Urinary bladder (tissue), 4 donors: ENCODE measurements around the gene FSTL4. TPM values are rescaled to one million over a fixed set of nuclear protein-coding genes. Genes with fewer than 3 reads are reported as not detected.

Experiments used
- DNase-seq: peaks from one replicate; pipeline ENCODE4 v3.0.0-alpha.2; 2015; ENCODE audit errors: extremely low spot score
- H3K27ac ChIP-seq: one replicate; pipeline ENCODE4 v1.5.1; 2013; ENCODE audit warnings: low read depth, mild to moderate bottlenecking, moderate library complexity
- H3K36me3 ChIP-seq: one replicate; pipeline ENCODE4 v1.6.1; 2013; ENCODE audit warnings: mild to moderate bottlenecking, moderate library complexity; ENCODE audit not compliant: insufficient read depth
- H3K4me1 ChIP-seq: one replicate; pipeline ENCODE4 v1.6.1; 2013; ENCODE audit warnings: mild to moderate bottlenecking, moderate library complexity; ENCODE audit not compliant: insufficient read depth
- H3K4me3 ChIP-seq: one replicate; pipeline ENCODE4 v1.5.1; 2013; ENCODE audit warnings: low read depth, low read length
- WGBS: extraction: QIAGEN DNeasy Blood & Tissue Kit; methylation state at CpG from one replicate; pipeline ENCODE4 v1.1.7; 2013; 5-methylcytosine and 5-hydroxymethylcytosine counted together
- polyA plus RNA-seq: library from polyadenylated mRNA; stranded (reverse); fragments of 200-250 nt; gene quantifications from one replicate; pipeline ENCODE4 v1.2.3, GENCODE V29; 2013
- total RNA-seq: library from RNA; depleted of rRNA; stranded (reverse); fragments of >200 nt; gene quantifications from one replicate; pipeline ENCODE4 v1.2.3, GENCODE V29; 2014
- donor health status: healthy with polysubstance abuse.
- donor health status: healthy.

Gene FSTL4
- total and polyA plus RNA-seq, 2 donors: 4.0 to 7.5 TPM

DNA sequence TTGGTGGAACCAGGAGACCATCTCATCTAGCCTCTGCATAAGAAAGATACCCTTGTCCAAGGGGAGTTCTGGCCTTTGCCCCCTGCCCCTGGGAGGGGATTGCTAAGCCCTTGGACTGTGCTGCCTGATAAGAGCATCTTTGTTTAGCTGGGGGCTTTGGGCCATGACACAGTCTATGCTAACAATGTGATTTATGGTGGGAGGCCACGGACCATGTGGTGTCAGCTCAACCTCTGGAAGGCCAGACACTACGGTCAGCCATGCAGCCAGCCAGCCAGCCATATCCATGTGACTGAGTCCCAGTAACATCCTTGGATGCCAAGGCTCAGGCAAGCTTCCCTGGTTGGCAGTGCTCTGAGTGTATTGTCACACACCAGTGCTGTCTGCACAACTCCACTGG lies 244.4 kb downstream of the FSTL4 start:
- Histone ChIP-seq H3K36me3 (no peaks in the 10 kb centered on the region), H3K4me1 (no peaks in the 10 kb centered on the region), H3K27ac (no peak overlapping the region), H3K4me3 (no peak overlapping the region)
- no peak for DNase-seq
- 63% methylated on average over 2 of the region's 2 CpGs for WGBS

DNA sequence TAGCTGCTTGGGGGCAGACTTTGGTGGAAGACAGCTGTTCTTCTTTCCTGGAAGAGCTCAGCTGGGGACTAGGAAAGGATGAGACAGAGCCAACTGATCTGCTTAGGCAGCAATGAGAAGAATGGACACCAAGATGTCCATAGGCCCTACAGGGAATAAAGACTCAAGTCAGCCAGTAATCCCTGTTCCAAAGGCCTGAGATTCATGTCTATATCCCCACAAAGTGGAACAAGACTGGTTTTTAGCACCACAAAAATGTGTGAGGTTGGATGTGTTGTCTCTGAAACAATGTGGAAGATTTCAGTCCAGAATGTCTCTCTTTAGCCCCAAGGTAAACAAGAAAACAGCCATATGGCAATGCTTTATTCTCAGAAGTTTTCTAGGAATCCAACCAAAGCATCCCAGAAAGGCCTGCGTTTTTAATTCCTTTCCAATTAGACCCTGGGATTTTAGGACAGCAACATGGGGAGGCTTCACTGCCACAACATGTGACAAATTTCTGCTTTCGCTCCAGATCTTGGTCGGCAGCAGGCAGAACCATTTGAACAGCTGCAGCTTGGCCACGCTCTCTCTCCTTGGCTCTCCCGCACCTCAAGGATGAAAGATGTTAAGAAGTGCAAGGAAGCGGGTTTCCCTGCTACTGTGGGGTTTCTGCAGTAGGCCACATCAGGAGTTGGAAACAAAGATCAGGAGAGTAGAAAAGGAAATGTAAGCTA lies 245.1 kb downstream of the FSTL4 start:
- Histone ChIP-seq H3K4me3 (no peak overlapping the region), H3K27ac (no peak overlapping the region), H3K4me1 (no peaks in the 10 kb centered on the region), H3K36me3 (no peaks in the 10 kb centered on the region)
- DNase-seq: no peak
- WGBS: 65% methylated on average over 6 of the region's 6 CpGs

DNA sequence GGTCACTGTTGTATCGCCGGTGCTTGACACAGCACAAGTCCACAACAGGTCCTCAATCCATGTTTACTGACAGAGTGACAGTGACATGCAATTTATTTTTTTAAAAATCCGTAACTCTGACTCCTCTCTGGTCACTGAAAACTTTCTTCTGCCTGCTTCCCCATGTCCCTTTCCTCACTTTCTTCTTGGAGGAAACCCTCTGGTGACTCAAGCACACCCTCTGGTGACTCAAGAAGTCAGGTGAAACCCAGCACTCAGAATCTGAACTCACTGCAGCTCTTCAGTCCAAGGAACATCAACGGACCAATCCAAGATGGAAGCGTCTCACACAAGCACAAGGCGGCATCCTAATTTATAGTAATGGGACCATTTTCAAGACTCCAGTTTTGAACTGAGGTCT lies 245.9 kb downstream of the FSTL4 start:
- no peak for DNase-seq
- WGBS: 95% methylated on average over 6 of the region's 6 CpGs
- no peak overlapping the region for H3K4me3 ChIP-seq
- no peak overlapping the region for H3K27ac ChIP-seq
- no peaks in the 10 kb centered on the region for H3K4me1 ChIP-seq
- H3K36me3 ChIP-seq: no peaks in the 10 kb centered on the region

- H3K4me1 ChIP-seq: no peaks in the 10 kb centered on the region
- WGBS: 90% methylated on average over 6 of the region's 6 CpGs
- DNase-seq: no peak
- H3K4me3 ChIP-seq: no peak overlapping the region
- no peaks in the 10 kb centered on the region for H3K36me3 ChIP-seq
- no peak overlapping the region for H3K27ac ChIP-seq
These were observed 246.6 kb downstream of the FSTL4 start for GRCh38 chr5:133365738-133366137.

GRCh38 chr5:133364936-133365707 lies 247.2 kb downstream of the FSTL4 start:
- 55% methylated on average over 12 of the region's 12 CpGs for WGBS
- Histone ChIP-seq H3K27ac (no peak overlapping the region), H3K4me1 (no peaks in the 10 kb centered on the region), H3K4me3 (no peak overlapping the region), H3K36me3 (no peaks in the 10 kb centered on the region)
- DNase-seq: no peak

DNA sequence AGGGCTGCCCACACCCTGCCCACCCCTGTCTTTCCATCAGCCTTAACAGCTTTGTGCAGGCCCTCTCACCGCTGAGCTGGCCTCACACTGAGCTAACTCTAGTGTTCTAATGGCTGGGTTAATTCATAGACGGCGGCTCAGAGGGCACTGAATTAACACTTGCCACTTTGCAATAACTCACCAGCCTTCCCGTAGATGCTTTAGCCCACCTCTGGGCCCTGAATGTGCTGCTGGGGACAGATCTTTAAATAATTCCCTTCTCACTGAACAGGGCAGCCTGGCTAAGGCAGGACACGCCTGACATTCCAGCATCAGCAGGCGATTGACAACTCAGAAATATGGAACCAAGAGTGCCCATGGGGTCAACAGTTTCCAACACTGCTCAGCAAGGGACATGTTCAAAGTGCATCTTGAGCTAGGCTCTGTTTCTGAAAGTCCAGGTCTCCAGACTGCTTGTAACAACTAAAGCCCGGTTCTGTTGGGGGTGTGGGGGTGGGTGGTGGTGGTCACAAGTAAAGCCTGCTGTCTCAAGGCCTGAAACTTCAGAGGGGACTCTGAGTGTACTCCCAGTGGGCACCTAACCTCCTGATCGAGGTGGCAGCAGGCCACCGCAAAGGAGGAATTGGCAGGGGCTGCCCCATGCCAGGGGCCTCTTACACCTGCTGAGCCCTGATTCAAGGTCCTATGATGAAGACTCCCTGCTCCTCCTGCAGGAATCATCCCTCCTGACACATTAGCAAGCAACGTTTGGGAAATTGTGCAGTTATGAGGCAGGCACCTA lies 248.3 kb downstream of the FSTL4 start:
- no peak overlapping the region for H3K4me3 ChIP-seq
- H3K27ac ChIP-seq: no peak overlapping the region
- WGBS: 86% methylated on average over 10 of the region's 10 CpGs
- no peak for DNase-seq
- H3K36me3 ChIP-seq: no peaks in the 10 kb centered on the region
- H3K4me1 ChIP-seq: no peaks in the 10 kb centered on the region

GRCh38 chr5:133362438-133362837 lies 249.9 kb downstream of the FSTL4 start:
- Histone ChIP-seq H3K4me1 (no peaks in the 10 kb centered on the region), H3K27ac (no peak overlapping the region), H3K36me3 (no peaks in the 10 kb centered on the region), H3K4me3 (no peak overlapping the region)
- DNase-seq: no peak
- WGBS: 86% methylated on average over 7 of the region's 7 CpGs

DNA sequence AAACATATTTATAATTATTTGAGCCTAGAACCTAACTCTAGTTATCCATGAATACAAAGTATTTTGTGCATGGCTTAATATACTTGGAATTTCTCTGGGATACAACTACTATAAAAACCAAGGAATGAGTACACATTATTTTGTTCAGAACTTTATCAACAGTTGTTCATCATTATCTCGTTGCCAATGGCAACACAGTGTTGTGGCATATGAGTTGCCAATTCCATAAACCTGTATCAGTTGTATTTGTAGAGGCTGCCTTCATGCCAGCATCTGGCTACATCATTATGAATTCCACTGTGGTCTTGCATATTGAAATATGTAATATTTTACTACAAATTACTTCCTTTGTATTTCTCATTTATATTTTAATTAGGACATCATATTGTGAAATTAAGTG lies 250.4 kb downstream of the FSTL4 start:
- no peak overlapping the region for H3K4me3 ChIP-seq
- no peak for DNase-seq
- no peaks in the 10 kb centered on the region for H3K36me3 ChIP-seq
- WGBS: 67% methylated on average over 1 of the region's 1 CpG
- no peak overlapping the region for H3K27ac ChIP-seq
- no peaks in the 10 kb centered on the region for H3K4me1 ChIP-seq

DNA sequence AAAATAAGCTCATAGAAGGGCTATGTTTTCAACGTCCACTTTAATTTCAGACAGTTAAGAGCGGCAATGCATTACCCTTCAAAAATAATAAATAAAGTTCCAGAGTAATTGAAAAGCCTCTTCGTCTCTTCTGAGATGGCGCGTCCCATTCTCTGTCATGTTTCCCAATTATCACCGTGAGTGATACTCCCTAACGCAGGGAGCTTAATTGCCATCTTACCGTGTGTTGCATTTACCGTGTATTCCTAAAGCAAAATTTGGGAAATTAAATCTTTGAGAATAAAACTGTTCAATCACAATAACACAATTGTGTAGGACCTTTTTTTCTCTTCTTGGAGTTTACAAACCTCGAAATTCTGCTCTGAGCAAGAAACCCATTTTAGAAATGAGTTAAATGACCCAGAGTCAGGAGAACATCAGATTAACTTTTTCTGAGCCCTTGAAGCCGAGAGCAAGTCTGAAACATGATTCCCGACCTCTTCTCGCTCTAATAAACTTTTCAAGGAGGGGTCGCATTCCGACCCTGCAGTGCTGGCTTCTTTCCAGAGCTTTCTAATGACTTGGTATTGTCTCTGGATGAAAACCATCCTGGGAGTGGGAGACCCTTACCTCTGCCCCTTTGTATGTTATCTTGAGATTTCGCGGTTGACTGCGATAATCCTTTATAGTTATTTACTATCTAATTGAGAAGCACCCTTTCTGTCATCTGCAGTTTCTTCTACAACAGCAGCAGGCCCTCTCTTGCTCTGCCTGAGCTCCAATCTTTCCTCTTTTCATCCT lies 251.5 kb downstream of the FSTL4 start:
- Histone ChIP-seq H3K36me3 (no peaks in the 10 kb centered on the region), H3K4me3 (no peak overlapping the region), H3K27ac (no peak overlapping the region), H3K4me1 (no peaks in the 10 kb centered on the region)
- 69% methylated on average over 18 of the region's 18 CpGs for WGBS
- DNase-seq: no peak

DNA sequence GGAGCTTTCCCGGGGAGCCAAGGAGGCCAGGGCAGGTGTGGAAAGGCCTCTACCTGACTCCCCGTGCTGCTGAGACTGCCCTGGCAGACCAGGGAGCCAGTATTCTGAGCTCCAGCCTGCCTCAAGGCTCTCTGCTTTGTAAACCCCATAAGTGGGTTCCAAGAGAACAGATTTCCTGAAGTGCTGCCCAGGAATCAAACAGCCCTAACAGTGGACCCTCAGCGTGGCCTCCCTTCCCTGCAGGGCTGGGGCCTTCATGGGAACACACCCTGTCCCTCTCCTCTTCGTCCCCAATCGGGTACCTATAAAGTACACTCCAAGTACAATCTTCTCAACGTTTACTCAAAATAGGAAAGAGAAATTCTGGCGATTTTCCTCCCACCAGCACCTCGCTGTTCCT lies 252.5 kb downstream of the FSTL4 start:
- DNase-seq: no peak
- H3K4me1 ChIP-seq: no peaks in the 10 kb centered on the region
- WGBS: 80% methylated on average over 8 of the region's 8 CpGs
- no peak overlapping the region for H3K4me3 ChIP-seq
- no peaks in the 10 kb centered on the region for H3K36me3 ChIP-seq
- H3K27ac ChIP-seq: no peak overlapping the region

GRCh38 chr5:133358271-133358670 lies 254.1 kb downstream of the FSTL4 start:
- DNase-seq: no peak
- no peak overlapping the region for H3K27ac ChIP-seq
- 95% methylated on average over 12 of the region's 12 CpGs for WGBS
- no peaks in the 10 kb centered on the region for H3K36me3 ChIP-seq
- H3K4me1 ChIP-seq: no peaks in the 10 kb centered on the region
- H3K4me3 ChIP-seq: no peak overlapping the region

GRCh38 chr5:133357758-133358157 lies 254.6 kb downstream of the FSTL4 start:
- no peak for DNase-seq
- Histone ChIP-seq H3K4me1 (no peaks in the 10 kb centered on the region), H3K4me3 (no peak overlapping the region), H3K27ac (no peak overlapping the region), H3K36me3 (no peaks in the 10 kb centered on the region)
- WGBS: 94% methylated on average over 4 of the region's 4 CpGs

DNA sequence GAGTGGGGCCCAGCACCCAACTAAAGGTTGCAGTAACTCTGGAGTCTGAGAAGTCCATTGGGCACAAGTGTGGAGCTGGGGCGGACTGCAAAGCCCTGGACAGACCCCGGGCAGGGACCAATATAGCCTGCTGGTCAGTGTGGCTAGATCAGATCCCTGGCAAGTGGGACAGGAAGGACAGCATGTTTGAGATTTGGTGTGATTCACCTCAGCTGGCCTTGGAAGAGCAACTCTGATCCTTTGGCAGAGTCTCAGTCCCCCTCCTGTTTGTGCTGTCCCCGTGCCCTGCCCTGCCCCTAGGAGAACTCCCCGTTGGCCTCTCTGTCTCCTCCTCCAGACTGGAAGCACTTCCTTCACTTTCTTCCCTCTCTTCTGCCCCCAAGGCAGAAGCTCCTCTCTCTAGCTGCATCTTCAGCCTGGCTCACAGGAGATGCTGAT lies 255.3 kb downstream of the FSTL4 start:
- Histone ChIP-seq H3K4me1 (no peaks in the 10 kb centered on the region), H3K27ac (no peak overlapping the region), H3K4me3 (no peak overlapping the region), H3K36me3 (no peaks in the 10 kb centered on the region)
- 63% methylated on average over 4 of the region's 4 CpGs for WGBS
- DNase-seq: no peak
